ENCODE measurements around the gene IGF2. TPM values are rescaled to one million over a fixed set of nuclear protein-coding genes. Genes with fewer than 3 reads are reported as not detected.

The IGF2 gene
- total RNA-seq, 1 donor from 2014 or later: 21.5 TPM

DNA sequence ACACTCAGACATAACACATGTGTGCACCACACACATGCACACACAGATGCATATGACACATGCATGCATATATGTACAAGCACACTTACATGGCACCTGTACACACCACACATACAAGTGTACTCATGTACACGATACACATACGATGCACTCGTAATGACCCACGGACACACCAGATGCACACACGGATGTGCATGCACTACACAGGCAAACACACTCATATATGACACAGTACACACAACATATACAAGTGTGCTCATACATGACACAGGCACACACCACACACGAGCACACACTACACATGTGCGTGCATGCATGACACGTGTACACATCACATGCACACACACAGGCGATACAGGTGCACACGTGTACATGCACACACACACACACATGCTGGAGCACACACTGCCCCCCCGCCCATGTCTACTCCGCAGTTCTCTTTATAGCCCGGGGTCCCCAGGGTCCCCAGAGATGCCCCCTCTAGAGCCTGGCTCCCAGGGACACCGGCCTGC lies 37.3 kb upstream of the IGF2 start:
- TF ChIP-seq, protein P1, sequence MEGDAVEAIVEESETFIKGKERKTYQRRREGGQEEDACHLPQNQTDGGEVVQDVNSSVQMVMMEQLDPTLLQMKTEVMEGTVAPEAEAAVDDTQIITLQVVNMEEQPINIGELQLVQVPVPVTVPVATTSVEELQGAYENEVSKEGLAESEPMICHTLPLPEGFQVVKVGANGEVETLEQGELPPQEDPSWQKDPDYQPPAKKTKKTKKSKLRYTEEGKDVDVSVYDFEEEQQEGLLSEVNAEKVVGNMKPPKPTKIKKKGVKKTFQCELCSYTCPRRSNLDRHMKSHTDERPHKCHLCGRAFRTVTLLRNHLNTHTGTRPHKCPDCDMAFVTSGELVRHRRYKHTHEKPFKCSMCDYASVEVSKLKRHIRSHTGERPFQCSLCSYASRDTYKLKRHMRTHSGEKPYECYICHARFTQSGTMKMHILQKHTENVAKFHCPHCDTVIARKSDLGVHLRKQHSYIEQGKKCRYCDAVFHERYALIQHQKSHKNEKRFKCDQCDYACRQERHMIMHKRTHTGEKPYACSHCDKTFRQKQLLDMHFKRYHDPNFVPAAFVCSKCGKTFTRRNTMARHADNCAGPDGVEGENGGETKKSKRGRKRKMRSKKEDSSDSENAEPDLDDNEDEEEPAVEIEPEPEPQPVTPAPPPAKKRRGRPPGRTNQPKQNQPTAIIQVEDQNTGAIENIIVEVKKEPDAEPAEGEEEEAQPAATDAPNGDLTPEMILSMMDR (IDR thresholded peaks at IDR 0.05; ENCODE audit: partially characterized antibody, unreplicated experiment): no peak
- H3K36me3 Mint-ChIP-seq (ENCODE audit: unreplicated experiment): no peaks in the 10 kb centered on the region
- H3K27ac Mint-ChIP-seq (ENCODE audit: unreplicated experiment): no peak overlapping the region
- H3K4me3 Mint-ChIP-seq (ENCODE audit: unreplicated experiment): no peak overlapping the region
- no peaks in the 10 kb centered on the region for H3K9me3 Mint-ChIP-seq (ENCODE audit: unreplicated experiment)
- no peaks in the 10 kb centered on the region for H3K4me1 Mint-ChIP-seq (ENCODE audit: low read depth, unreplicated experiment)
- DNase-seq: no peak
- peaks cover 10% of the 10 kb centered on the region for H3K27me3 Mint-ChIP-seq (ENCODE audit: unreplicated experiment)

DNA sequence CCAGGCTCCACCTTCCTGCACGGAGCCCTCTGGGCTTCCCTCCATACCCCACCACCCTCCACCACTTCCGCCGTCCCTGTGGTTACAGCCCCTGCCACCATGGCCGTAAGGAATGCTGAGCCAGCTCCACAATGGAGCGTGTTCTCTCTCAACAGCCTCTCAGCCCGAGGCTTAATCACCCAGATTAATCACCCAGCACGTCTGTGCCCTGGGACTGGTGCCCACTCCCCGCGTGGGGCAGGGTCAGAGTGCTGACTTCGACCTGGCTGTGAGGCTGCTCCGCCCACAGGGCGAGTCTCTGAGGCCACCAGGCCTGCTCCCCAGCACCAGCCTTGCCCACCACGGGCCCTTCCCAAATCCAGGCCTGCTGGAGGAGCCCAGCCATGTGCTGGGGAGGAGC lies 36.5 kb upstream of the IGF2 start:
- Mint-ChIP-seq H3K9me3 (ENCODE audit: unreplicated experiment) (no peaks in the 10 kb centered on the region), H3K27me3 (ENCODE audit: unreplicated experiment) (peaks cover 9% of the 10 kb centered on the region), H3K36me3 (ENCODE audit: unreplicated experiment) (no peaks in the 10 kb centered on the region), H3K27ac (ENCODE audit: unreplicated experiment) (no peak overlapping the region), H3K4me1 (ENCODE audit: low read depth, unreplicated experiment) (no peaks in the 10 kb centered on the region), H3K4me3 (ENCODE audit: unreplicated experiment) (no peak overlapping the region)
- TF ChIP-seq, protein P1 (IDR thresholded peaks at IDR 0.05; ENCODE audit: partially characterized antibody, unreplicated experiment): no peak
- DNase-seq: no peak

DNA sequence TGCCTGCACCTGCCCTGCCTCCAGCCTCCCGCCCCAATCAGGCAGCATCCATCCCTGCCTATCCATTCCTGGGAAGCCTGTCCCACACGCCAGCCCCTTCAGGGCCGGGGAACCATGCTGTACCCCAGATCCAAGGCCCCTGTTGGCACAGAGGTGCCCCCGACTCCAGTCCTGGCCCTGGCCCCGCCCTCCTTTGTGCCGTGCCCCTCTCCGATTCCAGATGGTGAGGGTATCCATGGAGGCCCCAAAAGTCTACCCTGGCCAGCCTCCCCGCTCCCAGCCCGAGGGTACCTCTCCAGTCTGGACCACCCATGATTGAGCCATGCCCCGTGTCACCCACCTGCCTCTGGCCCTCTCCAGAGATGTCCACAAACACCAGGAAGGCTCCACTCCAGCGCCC lies 35.2 kb upstream of the IGF2 start:
- TF ChIP-seq, protein P1 (IDR thresholded peaks at IDR 0.05; ENCODE audit: partially characterized antibody, unreplicated experiment): no peak
- no peak for DNase-seq
- H3K4me1 Mint-ChIP-seq (ENCODE audit: low read depth, unreplicated experiment): no peaks in the 10 kb centered on the region

DNA sequence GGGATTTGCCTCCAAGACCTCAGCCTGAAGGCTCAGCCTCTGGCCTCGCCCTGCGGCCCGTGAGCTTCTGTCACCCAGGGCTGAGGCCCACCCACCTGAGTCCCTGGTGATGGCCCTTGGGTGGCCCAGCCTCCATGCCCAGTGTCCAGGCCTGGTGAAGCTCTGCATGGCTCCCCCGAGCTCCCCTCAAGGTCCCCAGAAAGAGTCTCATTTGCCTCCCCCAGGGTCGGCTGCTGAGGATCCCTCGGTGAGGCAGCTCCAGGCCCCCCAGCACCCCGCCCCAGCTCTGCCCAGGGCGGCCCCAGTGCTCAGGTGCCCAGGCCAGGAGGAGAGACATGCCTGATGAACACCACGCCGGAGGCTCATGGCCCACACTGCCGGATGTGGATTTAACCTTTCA lies 34.6 kb upstream of the IGF2 start:
- DNase-seq: no peak
- Mint-ChIP-seq H3K27ac (ENCODE audit: unreplicated experiment) (no peak overlapping the region), H3K4me1 (ENCODE audit: low read depth, unreplicated experiment) (no peaks in the 10 kb centered on the region), H3K36me3 (ENCODE audit: unreplicated experiment) (no peaks in the 10 kb centered on the region), H3K27me3 (ENCODE audit: unreplicated experiment) (peaks cover 8% of the 10 kb centered on the region), H3K4me3 (ENCODE audit: unreplicated experiment) (no peak overlapping the region), H3K9me3 (ENCODE audit: unreplicated experiment) (no peaks in the 10 kb centered on the region)
- TF ChIP-seq, protein P1 (IDR thresholded peaks at IDR 0.05; ENCODE audit: partially characterized antibody, unreplicated experiment): no peak

More for the DNA sequence above, 35.2 kb upstream of the IGF2 start:
- peaks cover 8% of the 10 kb centered on the region for H3K27me3 Mint-ChIP-seq (ENCODE audit: unreplicated experiment)
- no peak overlapping the region for H3K4me3 Mint-ChIP-seq (ENCODE audit: unreplicated experiment)
- H3K36me3 Mint-ChIP-seq (ENCODE audit: unreplicated experiment): no peaks in the 10 kb centered on the region
- no peak overlapping the region for H3K27ac Mint-ChIP-seq (ENCODE audit: unreplicated experiment)
- no peaks in the 10 kb centered on the region for H3K9me3 Mint-ChIP-seq (ENCODE audit: unreplicated experiment)

DNA sequence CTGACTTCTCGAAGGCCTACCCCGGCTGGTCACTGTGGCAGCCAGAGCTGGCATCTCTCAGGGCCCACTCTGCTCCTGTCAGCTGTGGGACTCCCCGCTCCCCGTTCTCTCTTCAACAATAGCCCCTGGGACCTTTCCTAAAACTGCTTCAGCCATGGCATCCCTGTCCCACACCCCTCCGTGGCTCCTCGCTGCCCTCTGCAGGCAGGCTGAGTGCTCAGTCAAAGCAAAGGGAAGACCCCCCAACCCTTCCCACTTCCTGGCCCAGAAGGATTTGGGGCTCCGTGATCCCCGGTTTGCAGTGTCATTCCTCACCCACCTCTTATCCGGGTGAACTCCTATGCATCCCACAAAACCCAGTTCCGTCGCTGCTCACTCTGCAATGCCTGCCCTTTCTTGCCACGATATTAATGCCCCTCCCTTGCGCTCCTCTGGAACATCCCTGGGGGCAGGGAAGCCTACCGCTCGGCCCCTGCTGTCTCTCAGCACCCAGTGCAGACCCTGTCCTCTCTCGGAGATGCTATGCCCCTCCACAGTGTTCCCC lies 34.0 kb upstream of the IGF2 start:
- Mint-ChIP-seq H3K27ac (ENCODE audit: unreplicated experiment) (no peak overlapping the region), H3K9me3 (ENCODE audit: unreplicated experiment) (no peaks in the 10 kb centered on the region), H3K4me1 (ENCODE audit: low read depth, unreplicated experiment) (no peaks in the 10 kb centered on the region), H3K27me3 (ENCODE audit: unreplicated experiment) (peaks cover 8% of the 10 kb centered on the region), H3K4me3 (ENCODE audit: unreplicated experiment) (no peak overlapping the region), H3K36me3 (ENCODE audit: unreplicated experiment) (no peaks in the 10 kb centered on the region)
- TF ChIP-seq, protein P1 (IDR thresholded peaks at IDR 0.05; ENCODE audit: partially characterized antibody, unreplicated experiment): no peak
- DNase-seq: no peak
